ENCODE measurements around the gene REV3L. TPM values are rescaled to one million over a fixed set of nuclear protein-coding genes. Genes with fewer than 3 reads are reported as not detected.

REV3L gene
- polyA plus RNA-seq, 1 of the 3 experiments (the other 2 are of a cell fraction): 7.3 TPM

DNA sequence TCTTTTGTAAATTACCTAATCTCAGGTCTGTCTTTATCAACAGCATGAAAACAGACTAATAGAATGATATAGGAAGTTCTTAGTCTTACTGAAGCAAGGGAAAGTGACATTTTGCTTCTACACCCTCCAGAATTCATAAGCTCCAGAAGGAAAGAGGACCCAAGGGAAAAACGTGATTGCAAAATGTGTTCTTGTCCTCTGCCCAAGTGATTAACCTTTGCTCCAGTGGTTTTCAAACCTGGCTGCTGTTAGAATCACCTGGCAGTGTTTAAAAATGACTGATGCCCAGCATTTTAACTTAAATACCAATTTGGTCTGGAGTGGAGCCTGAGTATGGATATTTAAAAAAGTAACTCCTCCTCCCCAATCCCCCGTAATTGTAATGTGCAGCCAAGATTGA lies 204.3 kb downstream of the REV3L start:
- H4K20me1 ChIP-seq (ENCODE audit: insufficient read depth): no peaks in the 10 kb centered on the region
- peaks cover 34 to 58% of the 10 kb centered on the region in 2 experiments for H3K36me3 ChIP-seq (replicated peaks in 1 of 2; ENCODE audit: control insufficient read depth in 1 of 2, insufficient read depth in 2 of 2, low read length in 1 of 2)
- H3K27me3 ChIP-seq (ENCODE audit: insufficient read depth): no peaks in the 10 kb centered on the region
- ChIA-PET POLR2A (no interaction called here), CTCF (no interaction called here)
- H3K4me2 ChIP-seq: no peak overlapping the region
- H3K4me1 ChIP-seq (ENCODE audit: control insufficient read depth in 1 of 2, insufficient read depth in 2 of 2, low read depth in 1 of 2, low read length in 1 of 2): no peaks in the 10 kb centered on the region
- DNase-seq: no peak
- peaks cover 12% of the 10 kb centered on the region; the same call in 1 of the 2 replicates for H3K9me3 ChIP-seq
- no peaks in the 10 kb centered on the region for H3K9me2 ChIP-seq
- no peak overlapping the region for H3K27ac ChIP-seq (ENCODE audit: low read depth in 2 of 2, low read length in 1 of 2)
- TF ChIP-seq FOXM1 (IDR thresholded peaks at IDR 0.05; ENCODE audit: low read depth): no peak
- no peak for TF ChIP-seq TAF1 (IDR thresholded peaks at IDR 0.05; ENCODE audit: borderline replicate concordance, low read depth, low read length)
- no peak for TF ChIP-seq IRF3 (IDR thresholded peaks at IDR 0.05; ENCODE audit: low read depth, low read length)
- TF ChIP-seq MXI1 (IDR thresholded peaks at IDR 0.05; ENCODE audit: low read depth, low read length): no peak
- no peak for TF ChIP-seq USF1 (IDR thresholded peaks at IDR 0.05; ENCODE audit: borderline replicate concordance, low read depth)
- TF ChIP-seq REST (IDR thresholded peaks at IDR 0.05; ENCODE audit: low read depth, low read length): no peak
- TF ChIP-seq, protein P1, sequence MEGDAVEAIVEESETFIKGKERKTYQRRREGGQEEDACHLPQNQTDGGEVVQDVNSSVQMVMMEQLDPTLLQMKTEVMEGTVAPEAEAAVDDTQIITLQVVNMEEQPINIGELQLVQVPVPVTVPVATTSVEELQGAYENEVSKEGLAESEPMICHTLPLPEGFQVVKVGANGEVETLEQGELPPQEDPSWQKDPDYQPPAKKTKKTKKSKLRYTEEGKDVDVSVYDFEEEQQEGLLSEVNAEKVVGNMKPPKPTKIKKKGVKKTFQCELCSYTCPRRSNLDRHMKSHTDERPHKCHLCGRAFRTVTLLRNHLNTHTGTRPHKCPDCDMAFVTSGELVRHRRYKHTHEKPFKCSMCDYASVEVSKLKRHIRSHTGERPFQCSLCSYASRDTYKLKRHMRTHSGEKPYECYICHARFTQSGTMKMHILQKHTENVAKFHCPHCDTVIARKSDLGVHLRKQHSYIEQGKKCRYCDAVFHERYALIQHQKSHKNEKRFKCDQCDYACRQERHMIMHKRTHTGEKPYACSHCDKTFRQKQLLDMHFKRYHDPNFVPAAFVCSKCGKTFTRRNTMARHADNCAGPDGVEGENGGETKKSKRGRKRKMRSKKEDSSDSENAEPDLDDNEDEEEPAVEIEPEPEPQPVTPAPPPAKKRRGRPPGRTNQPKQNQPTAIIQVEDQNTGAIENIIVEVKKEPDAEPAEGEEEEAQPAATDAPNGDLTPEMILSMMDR (IDR thresholded peaks at IDR 0.05): no peak
- TF ChIP-seq NRF1 (IDR thresholded peaks at IDR 0.05; ENCODE audit: low read depth, low read length): no peak
- TF ChIP-seq NFIC (IDR thresholded peaks at IDR 0.05; ENCODE audit: borderline replicate concordance): no peak
- no peak for TF ChIP-seq RCOR1 (IDR thresholded peaks at IDR 0.05; ENCODE audit: low read length)
- no peak for TF ChIP-seq TCF12 (IDR thresholded peaks at IDR 0.05)
- TF ChIP-seq GATA2 (CRISPR knock-in tag; IDR thresholded peaks at IDR 0.05): no peak
- no peak for TF ChIP-seq EZH2phosphoT487 (IDR thresholded peaks at IDR 0.05; ENCODE audit: borderline replicate concordance, low read depth)
- H2AFZ ChIP-seq (ENCODE audit: low read depth): no peak overlapping the region
- H3K9ac ChIP-seq: no peak overlapping the region
- H3K4me3 ChIP-seq (ENCODE audit: low read depth in 2 of 2, low read length in 1 of 2): no peak overlapping the region
- 85% methylated on average over 2 of the region's 2 CpGs for WGBS (ENCODE audit: low lambda C conversion rate)
- H3K79me2 ChIP-seq (ENCODE audit: insufficient read depth): peaks cover 13% of the 10 kb centered on the region; the same call in 1 of the 2 replicates
- H3F3A ChIP-seq (replicated peaks; ENCODE audit: insufficient read depth): peaks cover 5% of the 10 kb centered on the region
